RPMI7951 (cell line): ENCODE measurements around the gene ZNF33A. TPM values are rescaled to one million over a fixed set of nuclear protein-coding genes. Genes with fewer than 3 reads are reported as not detected.
"Not testable (repeated sequence)": the region's sequence is repeated elsewhere in the genome, so short reads cannot be mapped to it uniquely, and the experiment has no call there.

Experiments used
- DNase-seq: peaks from one replicate; pipeline ENCODE4 v3.0.0-alpha.2; 2012; ENCODE audit warnings: low read depth
- total RNA-seq: library from RNA; depleted of rRNA; stranded (reverse); fragments of >200 nt; shearing (Covaris generic); gene quantifications from 2 replicates; pipeline ENCODE4 v1.2.3, GENCODE V29; 2014; rRNA removed

Gene ZNF33A
- total RNA-seq, 1 experiment from 2014 or later: 7.7 TPM

DNA sequence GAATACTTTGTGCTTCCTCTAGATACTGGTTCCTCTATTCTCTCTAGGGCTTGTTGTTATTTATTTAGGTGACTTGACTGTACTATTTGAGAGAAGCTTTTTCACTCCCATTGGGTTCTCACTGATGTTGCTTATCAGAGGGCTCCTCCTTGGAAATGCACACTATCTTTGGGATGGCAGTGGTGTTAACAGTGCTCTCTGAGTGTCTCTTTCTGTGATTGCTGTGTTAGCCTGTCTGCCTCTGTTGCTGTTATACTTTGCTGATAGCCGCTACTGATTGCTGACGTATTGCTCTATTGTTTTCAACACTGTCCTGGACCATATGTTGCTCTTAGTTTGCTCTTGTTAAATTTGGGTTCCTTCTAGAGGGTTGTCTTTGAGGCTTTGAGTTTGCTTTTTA, 34.7 kb downstream of the ZNF33A start:
- DNase-seq: no peak

DNA sequence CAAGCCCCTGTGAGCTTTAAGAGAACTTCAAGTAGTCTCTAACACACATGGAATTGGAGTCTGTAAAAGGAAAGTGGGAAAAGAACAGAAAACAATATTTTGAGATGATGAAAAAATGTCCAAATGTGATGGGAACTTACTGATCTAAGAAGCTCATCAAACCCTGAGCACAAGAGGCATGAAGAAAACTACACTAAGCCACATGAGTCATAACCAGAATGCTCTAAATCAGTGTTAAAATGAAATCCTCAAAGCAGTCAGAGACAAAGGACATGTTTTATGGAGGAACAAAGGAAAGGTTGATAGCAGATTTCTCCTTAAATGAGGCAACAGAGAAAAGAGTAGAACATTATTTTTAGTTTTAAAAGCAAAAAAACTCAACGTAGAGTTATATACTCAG, 37.2 kb downstream of the ZNF33A start:
- DNase-seq: no peak

- DNase-seq: no peak
These were observed 39.7 kb downstream of the ZNF33A start for GRCh38 chr10:38050212-38050611.

GRCh38 chr10:38054361-38054797, 43.9 kb downstream of the ZNF33A start:
- DNase-seq: no peak

DNA sequence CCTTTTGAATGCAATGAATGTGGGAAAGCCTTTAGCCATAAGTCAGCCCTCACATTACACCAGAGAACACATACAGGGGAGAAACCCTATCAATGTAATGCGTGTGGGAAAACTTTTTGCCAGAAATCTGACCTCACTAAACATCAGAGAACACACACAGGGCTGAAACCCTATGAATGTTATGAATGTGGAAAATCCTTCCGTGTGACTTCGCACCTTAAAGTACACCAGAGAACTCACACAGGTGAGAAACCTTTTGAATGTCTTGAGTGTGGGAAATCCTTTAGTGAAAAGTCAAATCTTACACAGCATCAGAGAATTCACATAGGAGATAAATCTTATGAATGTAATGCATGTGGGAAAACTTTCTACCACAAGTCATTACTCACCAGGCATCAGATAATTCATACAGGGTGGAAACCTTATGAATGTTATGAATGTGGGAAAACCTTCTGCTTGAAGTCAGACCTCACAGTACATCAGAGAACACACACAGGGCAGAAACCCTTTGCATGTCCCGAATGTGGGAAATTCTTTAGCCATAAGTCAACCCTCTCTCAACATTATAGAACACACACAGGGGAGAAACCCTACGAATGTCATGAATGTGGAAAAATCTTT, 44.9 kb downstream of the ZNF33A start:
- DNase-seq: not testable (repeated sequence)

DNA sequence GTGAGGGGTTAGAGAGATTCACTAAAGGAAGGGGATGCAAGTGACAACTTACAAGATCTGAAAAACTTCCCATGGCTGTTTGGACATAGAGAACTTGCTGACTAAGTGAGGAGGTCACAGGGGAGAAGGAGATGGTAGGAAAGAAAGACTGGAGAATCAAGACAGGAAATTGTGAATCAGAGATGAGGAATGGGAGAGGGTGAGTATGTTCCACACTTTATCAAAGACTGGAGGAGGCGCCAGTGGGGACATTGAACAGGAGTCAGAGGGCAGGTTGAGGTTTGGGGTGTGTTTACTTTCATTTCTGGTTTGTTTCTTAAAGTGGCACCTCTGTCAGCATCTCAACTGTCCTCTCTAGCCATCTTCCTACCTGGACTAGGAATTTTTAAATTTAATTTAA, 59.2 kb downstream of the ZNF33A start:
- peak; percentile 73 for DNase-seq

DNA sequence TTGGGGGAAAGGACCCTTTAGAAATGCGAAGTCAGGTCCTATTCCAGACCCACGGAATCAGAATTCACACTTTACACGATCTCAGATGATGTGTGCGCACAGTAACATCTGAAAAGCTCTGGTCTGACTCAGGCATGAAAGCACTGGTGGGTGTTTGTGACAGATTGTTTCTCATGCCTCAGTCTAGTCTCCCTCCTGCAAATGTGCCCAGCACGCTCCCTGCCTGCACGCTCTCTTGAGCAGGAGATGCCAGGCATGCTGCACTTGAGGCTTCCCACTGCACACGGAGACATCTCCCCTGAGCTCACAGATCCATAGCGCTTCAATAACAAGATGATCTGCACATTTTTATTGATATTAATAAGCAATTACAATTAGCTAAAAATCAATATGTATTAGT, 60.0 kb downstream of the ZNF33A start:
- no peak for DNase-seq

DNA sequence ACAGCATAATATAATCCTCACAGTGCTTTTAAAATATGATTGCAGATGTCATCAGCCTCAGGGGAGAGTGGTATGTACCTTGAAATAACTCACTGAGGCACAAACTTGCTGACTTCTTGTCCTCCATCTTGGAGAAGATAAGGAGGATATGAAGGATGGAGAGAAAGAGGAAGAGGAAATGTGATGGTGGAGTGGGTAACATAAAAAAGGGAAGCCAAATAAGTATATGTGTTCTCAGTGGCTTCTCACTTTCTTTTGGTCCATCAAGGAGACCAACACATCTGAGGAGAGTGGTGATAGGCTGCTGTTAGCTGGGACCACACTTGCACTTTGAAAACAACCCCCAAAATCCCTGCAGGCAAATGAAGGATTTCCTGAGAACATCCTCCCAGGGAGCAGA, 62.1 kb downstream of the ZNF33A start:
- no peak for DNase-seq

- no peak for DNase-seq
These were observed 66.2 kb downstream of the ZNF33A start for GRCh38 chr10:38076687-38077086.

GRCh38 chr10:38093318-38093717, 82.8 kb downstream of the ZNF33A start:
- not testable (repeated sequence) for DNase-seq

- DNase-seq: no peak
These were observed 83.3 kb downstream of the ZNF33A start for GRCh38 chr10:38093816-38094157.

- peak; percentile 97 for DNase-seq
These were observed 83.9 kb downstream of the ZNF33A start, which contains the start of gene ZNF37A for GRCh38 chr10:38094158-38094926. Gene ZNF37A (plus strand): TSS chr10:38094337. CDS start chr10:38096618, 2,281 bp downstream.

DNA sequence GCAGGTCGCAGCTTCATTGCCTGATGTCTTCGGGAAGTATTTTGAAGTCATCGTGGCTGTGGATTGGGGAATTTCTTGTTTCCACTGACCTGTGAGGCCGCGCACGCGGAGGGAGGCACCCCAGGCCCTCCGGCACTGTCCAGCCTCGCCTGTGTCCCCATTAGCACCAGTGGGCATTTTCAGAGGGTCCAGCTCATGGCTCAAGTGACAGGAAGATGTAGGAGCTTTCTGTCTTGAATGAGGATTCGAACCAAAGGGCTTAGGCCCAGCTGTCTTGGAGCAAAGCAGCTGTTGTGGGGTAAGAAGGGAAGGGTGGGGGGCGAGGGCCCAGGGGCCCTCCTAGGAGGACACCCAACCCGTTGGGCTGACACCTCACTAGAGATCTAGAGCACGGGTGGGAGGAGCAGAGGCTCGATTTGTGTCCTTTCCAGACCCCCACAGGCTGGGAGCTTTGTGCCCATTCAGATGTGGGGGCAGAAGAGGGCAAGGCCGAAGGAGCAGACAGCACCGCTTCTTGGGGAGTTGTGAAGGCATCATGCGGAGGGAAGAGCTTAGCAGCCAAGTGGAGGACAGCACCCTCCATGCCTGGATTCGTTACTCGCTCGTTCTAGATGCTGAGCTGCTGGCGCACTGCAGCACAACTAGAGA, 84.6 kb downstream of the ZNF33A start:
- no peak for DNase-seq

GRCh38 chr10:38102880-38103279, 92.4 kb downstream of the ZNF33A start:
- no peak for DNase-seq

- DNase-seq: no peak
These were observed 93.3 kb downstream of the ZNF33A start for GRCh38 chr10:38103756-38104155.

DNA sequence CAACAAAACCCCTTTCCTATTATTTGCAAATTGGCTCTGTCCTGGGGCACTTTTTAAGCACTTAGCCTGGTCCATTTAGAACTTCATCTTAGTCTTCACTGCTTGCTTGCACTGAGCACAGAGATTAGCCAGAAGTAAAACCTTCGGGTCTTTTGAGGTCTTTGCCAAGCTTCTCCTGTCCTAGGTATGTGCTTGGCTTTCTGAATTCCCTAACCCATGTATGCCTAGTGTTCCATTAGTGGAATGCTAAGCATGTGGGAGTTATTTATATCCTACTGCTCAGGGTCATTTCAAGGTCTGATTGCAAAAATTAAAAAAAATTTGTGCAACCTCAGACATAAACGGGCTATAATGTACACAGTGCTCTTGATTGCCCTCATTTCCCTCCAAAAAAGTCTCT, 101.7 kb downstream of the ZNF33A start:
- no peak for DNase-seq

Other genes starting within 250 kb of the ZNF33A start
- 5.9 and 6.9 TPM in 2 replicates for gene ZNF248, start 153.1 kb upstream of the ZNF33A start, total RNA-seq
- gene ZNF25, start 34.0 kb upstream of the ZNF33A start, total RNA-seq: 5.9 and 6.8 TPM in 2 replicates
- gene ZNF37A, start 83.7 kb downstream of the ZNF33A start, total RNA-seq: 7.7 and 8.1 TPM in 2 replicates